ENCODE data around the gene METTL8. TPM values are rescaled to one million over a fixed set of nuclear protein-coding genes. Genes with fewer than 3 reads are reported as not detected.

Gene METTL8
- total and polyA plus RNA-seq, 2 of the 13 experiments (the other 11 are each of a cell fraction or from before 2014, with no cell fraction given), result 18.6 to 68.2 TPM

DNA sequence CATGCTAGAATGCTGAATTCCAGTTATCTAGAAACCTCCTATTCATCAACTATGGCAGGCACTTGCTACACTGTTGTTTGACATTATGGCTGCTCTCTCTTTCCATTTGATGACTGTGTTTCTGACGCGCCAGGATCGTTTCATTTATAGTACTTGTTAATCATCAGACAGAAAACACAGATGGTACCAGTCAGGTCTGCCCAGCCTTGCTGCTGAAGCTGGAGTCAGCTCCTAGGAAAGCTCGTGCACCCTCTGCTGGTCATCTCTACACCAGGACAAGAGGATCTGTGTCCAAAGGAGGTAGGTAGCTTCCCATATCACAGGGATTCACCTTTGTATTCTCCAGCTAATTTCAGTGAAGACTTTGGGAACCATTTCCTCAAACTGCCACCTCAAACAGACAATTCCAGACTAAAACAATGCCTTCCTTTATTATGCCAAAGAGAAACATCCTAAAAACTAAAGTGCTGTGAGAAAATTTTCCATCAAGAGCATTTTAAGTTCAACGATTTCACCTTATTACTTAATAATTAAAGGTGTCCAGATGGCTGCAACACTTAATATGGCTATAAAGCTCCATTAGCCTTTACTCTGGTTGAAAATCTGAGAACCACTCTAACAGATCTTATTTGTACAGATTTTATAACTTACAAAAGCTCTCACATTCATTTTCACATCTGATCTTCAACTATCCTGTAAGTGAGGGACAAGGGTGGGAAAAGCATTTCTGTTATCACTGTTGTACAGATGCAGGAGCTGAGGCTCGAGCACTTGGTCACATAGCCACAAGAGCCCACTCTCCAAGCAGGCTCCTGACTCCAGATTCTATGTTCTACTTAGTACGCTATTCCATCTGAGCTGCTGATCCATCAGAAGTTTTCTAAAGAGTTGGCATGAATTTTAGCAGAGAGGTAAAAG, 17.5 kb downstream of the METTL8 start (continued):
- TF ChIP-seq, protein P1, sequence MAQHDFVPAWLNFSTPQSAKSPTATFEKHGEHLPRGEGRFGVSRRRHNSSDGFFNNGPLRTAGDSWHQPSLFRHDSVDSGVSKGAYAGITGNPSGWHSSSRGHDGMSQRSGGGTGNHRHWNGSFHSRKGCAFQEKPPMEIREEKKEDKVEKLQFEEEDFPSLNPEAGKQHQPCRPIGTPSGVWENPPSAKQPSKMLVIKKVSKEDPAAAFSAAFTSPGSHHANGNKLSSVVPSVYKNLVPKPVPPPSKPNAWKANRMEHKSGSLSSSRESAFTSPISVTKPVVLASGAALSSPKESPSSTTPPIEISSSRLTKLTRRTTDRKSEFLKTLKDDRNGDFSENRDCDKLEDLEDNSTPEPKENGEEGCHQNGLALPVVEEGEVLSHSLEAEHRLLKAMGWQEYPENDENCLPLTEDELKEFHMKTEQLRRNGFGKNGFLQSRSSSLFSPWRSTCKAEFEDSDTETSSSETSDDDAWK (CRISPR knock-in tag; IDR thresholded peaks at IDR 0.05), result no peak
- no peak for TF ChIP-seq NFIC (IDR thresholded peaks at IDR 0.05; ENCODE audit: low read length)
- no peak for TF ChIP-seq SOX6 (IDR thresholded peaks at IDR 0.05)
- TF ChIP-seq SOX6 (CRISPR knock-in tag; IDR thresholded peaks at IDR 0.05), result peak; percentile 50
- TF ChIP-seq SIN3B (IDR thresholded peaks at IDR 0.05; ENCODE audit: low read length), result no peak
- TF ChIP-seq, protein P2, sequence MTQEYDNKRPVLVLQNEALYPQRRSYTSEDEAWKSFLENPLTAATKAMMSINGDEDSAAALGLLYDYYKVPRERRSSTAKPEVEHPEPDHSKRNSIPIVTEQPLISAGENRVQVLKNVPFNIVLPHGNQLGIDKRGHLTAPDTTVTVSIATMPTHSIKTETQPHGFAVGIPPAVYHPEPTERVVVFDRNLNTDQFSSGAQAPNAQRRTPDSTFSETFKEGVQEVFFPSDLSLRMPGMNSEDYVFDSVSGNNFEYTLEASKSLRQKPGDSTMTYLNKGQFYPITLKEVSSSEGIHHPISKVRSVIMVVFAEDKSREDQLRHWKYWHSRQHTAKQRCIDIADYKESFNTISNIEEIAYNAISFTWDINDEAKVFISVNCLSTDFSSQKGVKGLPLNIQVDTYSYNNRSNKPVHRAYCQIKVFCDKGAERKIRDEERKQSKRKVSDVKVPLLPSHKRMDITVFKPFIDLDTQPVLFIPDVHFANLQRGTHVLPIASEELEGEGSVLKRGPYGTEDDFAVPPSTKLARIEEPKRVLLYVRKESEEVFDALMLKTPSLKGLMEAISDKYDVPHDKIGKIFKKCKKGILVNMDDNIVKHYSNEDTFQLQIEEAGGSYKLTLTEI (CRISPR knock-in tag; conservative IDR thresholded peaks at IDR 0.05), result no peak
- TF ChIP-seq ZFYVE20 (CRISPR knock-in tag; IDR thresholded peaks at IDR 0.05; ENCODE audit: borderline replicate concordance, low read depth), result no peak
- no peak for TF ChIP-seq ATF7 (IDR thresholded peaks at IDR 0.05)
- no peak for TF ChIP-seq ATF7 (CRISPR knock-in tag; IDR thresholded peaks at IDR 0.05)
- TF ChIP-seq ZNF563 (CRISPR knock-in tag; IDR thresholded peaks at IDR 0.05), result no peak
- no peak for TF ChIP-seq ZNF724P (CRISPR knock-in tag; IDR thresholded peaks at IDR 0.05; ENCODE audit: borderline replicate concordance)
- TF ChIP-seq MBNL3 (CRISPR knock-in tag; conservative IDR thresholded peaks at IDR 0.05), result no peak
- TF ChIP-seq CBFB (CRISPR knock-in tag; IDR thresholded peaks at IDR 0.05), result no peak
- TF ChIP-seq, protein P3, sequence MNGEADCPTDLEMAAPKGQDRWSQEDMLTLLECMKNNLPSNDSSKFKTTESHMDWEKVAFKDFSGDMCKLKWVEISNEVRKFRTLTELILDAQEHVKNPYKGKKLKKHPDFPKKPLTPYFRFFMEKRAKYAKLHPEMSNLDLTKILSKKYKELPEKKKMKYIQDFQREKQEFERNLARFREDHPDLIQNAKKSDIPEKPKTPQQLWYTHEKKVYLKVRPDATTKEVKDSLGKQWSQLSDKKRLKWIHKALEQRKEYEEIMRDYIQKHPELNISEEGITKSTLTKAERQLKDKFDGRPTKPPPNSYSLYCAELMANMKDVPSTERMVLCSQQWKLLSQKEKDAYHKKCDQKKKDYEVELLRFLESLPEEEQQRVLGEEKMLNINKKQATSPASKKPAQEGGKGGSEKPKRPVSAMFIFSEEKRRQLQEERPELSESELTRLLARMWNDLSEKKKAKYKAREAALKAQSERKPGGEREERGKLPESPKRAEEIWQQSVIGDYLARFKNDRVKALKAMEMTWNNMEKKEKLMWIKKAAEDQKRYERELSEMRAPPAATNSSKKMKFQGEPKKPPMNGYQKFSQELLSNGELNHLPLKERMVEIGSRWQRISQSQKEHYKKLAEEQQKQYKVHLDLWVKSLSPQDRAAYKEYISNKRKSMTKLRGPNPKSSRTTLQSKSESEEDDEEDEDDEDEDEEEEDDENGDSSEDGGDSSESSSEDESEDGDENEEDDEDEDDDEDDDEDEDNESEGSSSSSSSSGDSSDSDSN (CRISPR knock-in tag; IDR thresholded peaks at IDR 0.05), result no peak
- no peak for TF ChIP-seq NAIF1 (CRISPR knock-in tag; IDR thresholded peaks at IDR 0.05; ENCODE audit: borderline replicate concordance)
- no peak for TF ChIP-seq ZNF629 (CRISPR knock-in tag; conservative IDR thresholded peaks at IDR 0.05)
- TF ChIP-seq JARID2 (CRISPR knock-in tag; IDR thresholded peaks at IDR 0.05; ENCODE audit: insufficient replicate concordance), result no peak
- TF ChIP-seq IRF2 (CRISPR knock-in tag; IDR thresholded peaks at IDR 0.05), result peak; percentile 76; the same call in 1 of the 2 replicates
- TF ChIP-seq, protein P4, sequence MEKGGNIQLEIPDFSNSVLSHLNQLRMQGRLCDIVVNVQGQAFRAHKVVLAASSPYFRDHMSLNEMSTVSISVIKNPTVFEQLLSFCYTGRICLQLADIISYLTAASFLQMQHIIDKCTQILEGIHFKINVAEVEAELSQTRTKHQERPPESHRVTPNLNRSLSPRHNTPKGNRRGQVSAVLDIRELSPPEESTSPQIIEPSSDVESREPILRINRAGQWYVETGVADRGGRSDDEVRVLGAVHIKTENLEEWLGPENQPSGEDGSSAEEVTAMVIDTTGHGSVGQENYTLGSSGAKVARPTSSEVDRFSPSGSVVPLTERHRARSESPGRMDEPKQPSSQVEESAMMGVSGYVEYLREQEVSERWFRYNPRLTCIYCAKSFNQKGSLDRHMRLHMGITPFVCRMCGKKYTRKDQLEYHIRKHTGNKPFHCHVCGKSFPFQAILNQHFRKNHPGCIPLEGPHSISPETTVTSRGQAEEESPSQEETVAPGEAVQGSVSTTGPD (CRISPR knock-in tag; IDR thresholded peaks at IDR 0.05), result no peak

All from HepG2 (cell line).